Neural progenitor cell (in vitro differentiated cells): ENCODE measurements around the gene LRCOL1. TPM values are rescaled to one million over a fixed set of nuclear protein-coding genes. Genes with fewer than 3 reads are reported as not detected.

Experiments
- DNase-seq: peaks from one replicate; pipeline ENCODE4 v3.0.0-alpha.2; 2016; ENCODE audit warnings: low spot score
- H2AFZ ChIP-seq: fragments of 200-600 bp; sonication (generic); replicated peaks from 2 replicates; pipeline ENCODE4 v1.6.1; 2016; ENCODE audit warnings: antibody characterized with exemption
- H3F3A ChIP-seq: fragments of 200-600 bp; sonication (generic); 2 replicates; pipeline ENCODE4 v1.6.1; 2016; ENCODE audit warnings: antibody characterized with exemption, low read depth
- H3K27ac ChIP-seq: fragments of 200-600 bp; sonication (generic); 2 replicates; pipeline ENCODE4 v1.5.1; 2016; ENCODE audit warnings: mild to moderate bottlenecking
- H3K27me3 ChIP-seq: fragments of 200-600 bp; sonication (generic); 2 replicates; pipeline ENCODE4 v1.6.1; 2016; ENCODE audit warnings: mild to moderate bottlenecking, moderate library complexity
- H3K36me3 ChIP-seq: fragments of 200-600 bp; sonication (generic); 2 replicates; pipeline ENCODE4 v1.5.1; 2016
- H3K4me1 ChIP-seq: fragments of 200-600 bp; sonication (generic); 2 replicates; pipeline ENCODE4 v1.6.1; 2016; ENCODE audit warnings: mixed run types
- H3K4me2 ChIP-seq: fragments of 200-600 bp; sonication (generic); 2 replicates; pipeline ENCODE4 v1.6.1; 2016
- H3K4me3 ChIP-seq: fragments of 200-600 bp; sonication (generic); 2 replicates; pipeline ENCODE4 v1.5.1; 2016
- H3K79me2 ChIP-seq: fragments of 200-600 bp; sonication (generic); 2 replicates; pipeline ENCODE4 v1.6.1; 2016; ENCODE audit warnings: low read depth
- H3K9ac ChIP-seq: fragments of 200-600 bp; sonication (generic); 2 replicates; pipeline ENCODE4 v1.6.1; 2016
- H3K9me3 ChIP-seq: fragments of 200-600 bp; sonication (generic); 2 replicates; pipeline ENCODE4 v1.5.1; 2016; ENCODE audit warnings: low read depth
- H4K20me1 ChIP-seq: fragments of 200-600 bp; sonication (generic); 2 replicates; pipeline ENCODE4 v1.6.1; 2016; ENCODE audit warnings: low read depth
- H3K27ac Mint-ChIP-seq: 3 replicates; pipeline ENCODE4 v1.8.0; 2021; ENCODE audit warnings: mixed read lengths
- H3K27me3 Mint-ChIP-seq: 2 replicates; pipeline ENCODE4 v1.8.0; 2022; ENCODE audit warnings: low read depth, mild to moderate bottlenecking, inconsistent platforms, moderate library complexity, mixed read lengths; ENCODE audit not compliant: insufficient read depth
- H3K36me3 Mint-ChIP-seq: 3 replicates; pipeline ENCODE4 v1.8.0; 2021; ENCODE audit warnings: mixed read lengths
- H3K4me1 Mint-ChIP-seq: 3 replicates; pipeline ENCODE4 v1.8.0; 2021; ENCODE audit warnings: mixed read lengths
- H3K4me3 Mint-ChIP-seq: 3 replicates; pipeline ENCODE4 v1.8.0; 2021; ENCODE audit warnings: mild to moderate bottlenecking, moderate library complexity, mixed read lengths
- H3K9me3 Mint-ChIP-seq: 3 replicates; pipeline ENCODE4 v1.8.0; 2020; ENCODE audit warnings: mixed read lengths
- CTCF ChIP-seq: fragments of 200-600 bp; sonication (generic); IDR thresholded peaks from 2 replicates; pipeline ENCODE4 v1.5.1; 2017; ENCODE audit warnings: antibody characterized with exemption, mild to moderate bottlenecking
- EZH2 ChIP-seq: fragments of 200-600 bp; sonication (generic); IDR thresholded peaks from 2 replicates; pipeline ENCODE4 v1.6.1; 2017; ENCODE audit warnings: antibody characterized with exemption, mild to moderate bottlenecking, moderate library complexity
- EZH2phosphoT487 ChIP-seq: fragments of 200-600 bp; sonication (generic); IDR thresholded peaks from 2 replicates; pipeline ENCODE4 v1.6.1; 2017; ENCODE audit warnings: antibody characterized with exemption
- total RNA-seq: library from RNA; depleted of rRNA; stranded (reverse); fragments of >200 nt; gene quantifications from 2 replicates; pipeline ENCODE4 v1.2.3, GENCODE V29; 2015; ENCODE audit warnings: low replicate concordance

LRCOL1 gene
- total RNA-seq, 1 donor from 2014 or later = not detected

GRCh38 chr12:132557291-132558015 lies 52.9 kb downstream of the LRCOL1 start:
- Histone ChIP-seq H3K36me3 (no peaks in the 10 kb centered on the region), H3K4me1 (peaks cover 9% of the 10 kb centered on the region), H3K9me3 (no peaks in the 10 kb centered on the region), H3K9ac (no peak overlapping the region), H3F3A (peaks cover 22% of the 10 kb centered on the region), H3K27me3 (peaks cover 67% of the 10 kb centered on the region), H4K20me1 (peaks cover 28% of the 10 kb centered on the region), H3K79me2 (peaks cover 19% of the 10 kb centered on the region), H3K4me3 (no peak overlapping the region), H2AFZ (no peak overlapping the region), H3K27ac (no peak overlapping the region), H3K4me2 (no peak overlapping the region)
- Mint-ChIP-seq H3K27ac (peak overlapping the region; percentile 30), H3K4me3 (peak overlapping the region; percentile 0), H3K36me3 (no peaks in the 10 kb centered on the region), H3K27me3 (peaks cover 8% of the 10 kb centered on the region), H3K4me1 (peaks cover 18% of the 10 kb centered on the region), H3K9me3 (no peaks in the 10 kb centered on the region)
- TF ChIP-seq EZH2phosphoT487 (no peak), CTCF (no peak), EZH2 (no peak)
- no peak for DNase-seq

GRCh38 chr12:132556801-132557200 lies 53.6 kb downstream of the LRCOL1 start:
- Histone ChIP-seq H3K79me2 (peaks cover 13% of the 10 kb centered on the region), H3K9ac (no peak overlapping the region), H2AFZ (no peak overlapping the region), H3K4me1 (peaks cover 9% of the 10 kb centered on the region), H3K36me3 (no peaks in the 10 kb centered on the region), H3K9me3 (no peaks in the 10 kb centered on the region), H3K27me3 (peaks cover 74% of the 10 kb centered on the region), H3F3A (peaks cover 22% of the 10 kb centered on the region), H4K20me1 (peaks cover 21% of the 10 kb centered on the region), H3K4me3 (no peak overlapping the region), H3K27ac (no peak overlapping the region), H3K4me2 (no peak overlapping the region)
- no peaks in the 10 kb centered on the region for H3K36me3 Mint-ChIP-seq
- no peaks in the 10 kb centered on the region for H3K9me3 Mint-ChIP-seq
- H3K4me3 Mint-ChIP-seq = peak overlapping the region; percentile 0
- H3K27me3 Mint-ChIP-seq = peaks cover 9% of the 10 kb centered on the region
- DNase-seq = no peak
- TF ChIP-seq CTCF (no peak), EZH2phosphoT487 (no peak), EZH2 (no peak)
- H3K4me1 Mint-ChIP-seq = peaks cover 16% of the 10 kb centered on the region
- H3K27ac Mint-ChIP-seq = peak overlapping the region; percentile 30

- no peak for DNase-seq
- Mint-ChIP-seq H3K4me1 (peaks cover 15% of the 10 kb centered on the region), H3K36me3 (no peaks in the 10 kb centered on the region), H3K27me3 (peaks cover 9% of the 10 kb centered on the region), H3K4me3 (no peak overlapping the region), H3K27ac (no peak overlapping the region), H3K9me3 (no peaks in the 10 kb centered on the region)
- H3K4me1 ChIP-seq = peaks cover 9% of the 10 kb centered on the region
- TF ChIP-seq CTCF (no peak), EZH2phosphoT487 (no peak), EZH2 (no peak)
- no peaks in the 10 kb centered on the region for H3K36me3 ChIP-seq
- no peak overlapping the region for H3K27ac ChIP-seq
- H3F3A ChIP-seq = peaks cover 22% of the 10 kb centered on the region
- H2AFZ ChIP-seq = no peak overlapping the region
- peaks cover 7% of the 10 kb centered on the region for H3K79me2 ChIP-seq
- H3K9ac ChIP-seq = no peak overlapping the region
- H3K9me3 ChIP-seq = no peaks in the 10 kb centered on the region
- H3K4me2 ChIP-seq = no peak overlapping the region
- H3K4me3 ChIP-seq = no peak overlapping the region
- peaks cover 80% of the 10 kb centered on the region for H3K27me3 ChIP-seq
- H4K20me1 ChIP-seq = peaks cover 17% of the 10 kb centered on the region
Observed at GRCh38 chr12:132556216-132556615, 54.2 kb downstream of the LRCOL1 start.
